Vein endothelial cell (primary cell): ENCODE data around the gene IGFBP5. TPM values are rescaled to one million over a fixed set of nuclear protein-coding genes. Genes with fewer than 3 reads are reported as not detected.

ENCODE experiments used
- total RNA-seq: library from RNA; depleted of rRNA; stranded (reverse); fragments of >200 nt; gene quantifications from 2 replicates; pipeline ENCODE4 v1.2.3, GENCODE V29; 2012

The IGFBP5 gene, protein sequence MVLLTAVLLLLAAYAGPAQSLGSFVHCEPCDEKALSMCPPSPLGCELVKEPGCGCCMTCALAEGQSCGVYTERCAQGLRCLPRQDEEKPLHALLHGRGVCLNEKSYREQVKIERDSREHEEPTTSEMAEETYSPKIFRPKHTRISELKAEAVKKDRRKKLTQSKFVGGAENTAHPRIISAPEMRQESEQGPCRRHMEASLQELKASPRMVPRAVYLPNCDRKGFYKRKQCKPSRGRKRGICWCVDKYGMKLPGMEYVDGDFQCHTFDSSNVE
- 0.48 and 0.65 TPM in 2 replicates for total RNA-seq

DNA sequence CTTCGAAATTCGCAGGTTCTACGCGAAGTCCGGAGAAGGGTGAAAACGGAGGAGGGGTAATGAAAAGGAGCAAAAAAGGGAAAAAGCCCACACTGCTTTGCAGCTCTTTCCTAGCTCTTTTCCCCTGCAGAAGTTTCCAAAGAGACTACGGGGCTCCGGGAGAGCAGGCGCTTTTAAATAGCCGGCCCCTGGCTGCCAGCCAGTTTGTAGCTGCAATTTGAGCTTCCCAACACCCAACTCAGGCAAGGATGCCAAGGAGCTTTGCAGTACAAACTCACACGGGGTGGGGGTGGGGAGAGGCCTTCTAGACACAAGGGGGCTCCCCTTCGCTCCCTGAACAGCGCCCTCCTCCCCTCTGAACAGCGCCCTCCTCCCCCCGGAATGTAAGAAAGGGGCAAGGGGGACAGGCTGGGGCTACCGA lies at the start of gene IGFBP5:
Gene IGFBP5, minus strand, starts transcription at position 149 of the 421 bp plus-strand sequence. CDS start 774 bp downstream, outside the sequence.

DNA sequence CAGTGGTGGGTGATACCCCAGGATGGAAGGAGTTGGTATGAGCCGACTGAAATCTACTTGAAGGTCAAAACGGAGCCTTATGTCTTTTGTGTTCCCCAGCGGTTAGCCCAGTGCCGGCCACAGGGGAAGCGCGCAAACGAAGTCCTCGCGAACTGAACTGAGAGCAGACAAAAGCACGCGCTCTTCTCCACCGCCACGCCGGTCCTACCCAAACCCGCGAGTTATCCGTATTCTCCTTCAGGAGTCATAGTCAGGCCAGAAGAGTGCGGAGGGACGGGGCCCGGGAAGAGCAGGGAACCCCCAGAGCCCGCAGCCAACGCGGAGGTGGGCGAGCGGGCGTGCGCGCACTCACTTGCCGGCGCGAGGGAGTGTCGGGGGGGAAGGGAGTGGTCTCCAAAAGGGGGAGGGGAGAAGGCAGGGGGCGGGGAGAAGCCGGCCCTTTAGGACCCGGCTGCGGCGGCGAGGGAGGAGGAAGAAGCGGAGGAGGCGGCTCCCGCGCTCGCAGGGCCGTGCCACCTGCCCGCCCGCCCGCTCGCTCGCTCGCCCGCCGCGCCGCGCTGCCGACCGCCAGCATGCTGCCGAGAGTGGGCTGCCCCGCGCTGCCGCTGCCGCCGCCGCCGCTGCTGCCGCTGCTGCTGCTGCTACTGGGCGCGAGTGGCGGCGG lies 62.3 kb downstream of the IGFBP5 start, which contains the start of gene IGFBP2:
Gene IGFBP2, plus strand, starts transcription at position 469 of the 664 bp plus-strand sequence. Its CDS starts 104 bp downstream, at position 573.

Other genes starting within 250 kb of the IGFBP5 start
- gene RPL37A, start 196.7 kb downstream of the IGFBP5 start, total RNA-seq = 952 and 1,149 TPM in 2 replicates
- gene IGFBP2, start 62.1 kb downstream of the IGFBP5 start, total RNA-seq = 9.6 and 17.3 TPM in 2 replicates
- not detected in 2 replicates for gene TNP1, start 164.5 kb upstream of the IGFBP5 start, total RNA-seq